ENCODE measurements around the gene HID1. TPM values are rescaled to one million over a fixed set of nuclear protein-coding genes. Genes with fewer than 3 reads are reported as not detected.

HID1 gene
- total and polyA plus RNA-seq, 2 of the 4 experiments (the other 2 are of a cell fraction): 0.18 to 1.7 TPM

DNA sequence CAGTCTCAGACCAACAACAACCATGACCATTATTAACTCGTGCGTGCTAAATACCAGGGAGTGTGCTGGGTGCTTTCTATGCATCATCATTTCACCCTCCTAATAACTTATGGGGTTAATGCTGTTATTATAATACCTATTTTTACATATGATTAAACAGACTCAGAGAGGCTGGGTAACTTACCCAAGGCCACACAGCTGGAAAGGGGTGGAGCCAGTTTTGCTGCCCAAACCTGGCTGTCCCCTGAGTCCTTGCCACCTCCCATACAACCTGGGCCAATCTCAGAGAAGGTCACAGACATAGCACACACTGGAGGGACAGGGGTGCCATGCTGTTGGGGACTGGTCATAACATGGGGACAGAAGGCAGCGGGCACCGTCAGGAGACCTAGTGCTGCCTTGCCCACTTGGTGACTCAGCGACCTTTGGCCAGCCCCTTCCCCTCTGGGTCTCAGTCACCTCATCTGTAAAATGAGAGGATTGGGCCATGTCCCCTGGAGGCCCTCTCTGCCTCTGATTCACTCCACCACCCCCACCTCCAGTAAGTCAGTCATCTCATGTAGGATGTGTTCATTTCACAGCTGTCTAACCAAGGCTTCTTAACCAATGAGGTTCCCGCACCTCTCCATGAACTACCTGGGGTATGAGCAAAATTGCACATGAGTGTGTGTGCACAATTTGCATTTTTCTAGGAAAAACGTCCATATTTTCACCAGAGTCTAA, 67.7 kb downstream of the HID1 start:
- in situ Hi-C loops (cut with MboI; ENCODE audit: low sequenced_read_pairs): no loop called here
- dilution Hi-C loops (cut with HindIII; ENCODE audit: low sequenced_read_pairs, unreplicated experiment): no loop called here
- H3K9ac ChIP-seq (ENCODE audit: low read depth, low read length): no peak overlapping the region

More for the DNA sequence above, 67.7 kb downstream of the HID1 start:
- no peaks in the 10 kb centered on the region for H3K79me1 ChIP-seq (ENCODE audit: low read depth in 1 of 2, low read length in 2 of 2)
- H3K27ac ChIP-seq (ENCODE audit: insufficient read depth, low read length): no peak overlapping the region
- no peak overlapping the region for H3K23ac ChIP-seq (ENCODE audit: low read depth, low read length)
- H2BK15ac ChIP-seq (ENCODE audit: low read depth, low read length): no peak overlapping the region
- H3K14ac ChIP-seq (replicated peaks; ENCODE audit: low read depth, low read length): no peak overlapping the region
- H3K4me3 ChIP-seq (ENCODE audit: insufficient read depth, low read depth, low read length): no peak overlapping the region
- no peak overlapping the region for H3K4ac ChIP-seq (ENCODE audit: low read depth, low read length)
- BruUV-seq (replicated peaks): no TSS peak
- H4K5ac ChIP-seq (ENCODE audit: low read depth, low read length): no peak overlapping the region
- H3K36me3 ChIP-seq (ENCODE audit: control insufficient read depth, insufficient read depth, low read length): no peaks in the 10 kb centered on the region
- H4K20me1 ChIP-seq (ENCODE audit: insufficient read depth, low read length): no peaks in the 10 kb centered on the region
- no peaks in the 10 kb centered on the region for H3K4me1 ChIP-seq (ENCODE audit: control insufficient read depth, insufficient read depth, low read length)
- H2BK120ac ChIP-seq (ENCODE audit: low read depth, low read length): no peak overlapping the region
- H3K4me2 ChIP-seq (ENCODE audit: low read depth, low read length): no peak overlapping the region
- intact Hi-C loops (cut with micrococcal nuclease): no loop called here
- no CpG with 5 or more reads among the region's 7 CpGs for WGBS, 2 experiments (ENCODE audit: extremely low coverage in 2 of 2, insufficient read length in 1 of 2)
- ATAC-seq (ENCODE audit: low read depth) (no peak), DNase-seq (no peak)
- no peak overlapping the region for H2BK20ac ChIP-seq (ENCODE audit: low read depth, low read length)
- no peaks in the 10 kb centered on the region for H3K9me3 ChIP-seq (ENCODE audit: control insufficient read depth, insufficient read depth, low read length)
- TF ChIP-seq, protein P1, sequence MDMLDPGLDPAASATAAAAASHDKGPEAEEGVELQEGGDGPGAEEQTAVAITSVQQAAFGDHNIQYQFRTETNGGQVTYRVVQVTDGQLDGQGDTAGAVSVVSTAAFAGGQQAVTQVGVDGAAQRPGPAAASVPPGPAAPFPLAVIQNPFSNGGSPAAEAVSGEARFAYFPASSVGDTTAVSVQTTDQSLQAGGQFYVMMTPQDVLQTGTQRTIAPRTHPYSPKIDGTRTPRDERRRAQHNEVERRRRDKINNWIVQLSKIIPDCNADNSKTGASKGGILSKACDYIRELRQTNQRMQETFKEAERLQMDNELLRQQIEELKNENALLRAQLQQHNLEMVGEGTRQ (IDR thresholded peaks at IDR 0.05; ENCODE audit: low read depth, low read length): no peak
- no peak overlapping the region for H2BK5ac ChIP-seq (ENCODE audit: low read depth, low read length, poor library complexity, severe bottlenecking)
- no peak overlapping the region for H3K18ac ChIP-seq (ENCODE audit: low read depth, low read length)
- H2AFZ ChIP-seq (replicated peaks; ENCODE audit: low read length, poor library complexity): no peak overlapping the region
- no peak overlapping the region for H4K91ac ChIP-seq (ENCODE audit: insufficient read depth, low read depth, low read length)
- H2AK5ac ChIP-seq (ENCODE audit: low read depth, low read length): no peak overlapping the region
- ChIA-PET POLR2A (ENCODE audit: unreplicated experiment) (no interaction called here), CTCF (no interaction called here)
- H2AK9ac ChIP-seq (replicated peaks; ENCODE audit: low read depth, low read length, poor library complexity): no peak overlapping the region
- H4K8ac ChIP-seq (ENCODE audit: low read depth in 2 of 2, low read length in 2 of 2): no peak overlapping the region
- H3K27me3 ChIP-seq (ENCODE audit: control insufficient read depth, insufficient read depth, low read length): peaks cover 31% of the 10 kb centered on the region
- H3K56ac ChIP-seq (ENCODE audit: extremely low read depth, insufficient read depth, low read length): no peak overlapping the region
- no peaks in the 10 kb centered on the region for H3K9me1 ChIP-seq (ENCODE audit: insufficient read depth, low read length)
